NCI-H1694 treated with DMSO at 0.1 percent for 48 hours (cell line): ENCODE measurements around the gene MAP4K5.
A peak's percentile ranks its signal among the peaks of the same experiment; 100 is the strongest.

Source experiments
- DNase-seq: peaks from one replicate; lab custom pipeline; 2025; lab: John Stamatoyannopoulos, UW

The MAP4K5 gene

GRCh38 chr14:50476134-50476533 lies 56.2 kb downstream of the MAP4K5 start:
- no peak for DNase-seq

GRCh38 chr14:50475460-50475859 lies 56.9 kb downstream of the MAP4K5 start:
- DNase-seq = no peak

DNA sequence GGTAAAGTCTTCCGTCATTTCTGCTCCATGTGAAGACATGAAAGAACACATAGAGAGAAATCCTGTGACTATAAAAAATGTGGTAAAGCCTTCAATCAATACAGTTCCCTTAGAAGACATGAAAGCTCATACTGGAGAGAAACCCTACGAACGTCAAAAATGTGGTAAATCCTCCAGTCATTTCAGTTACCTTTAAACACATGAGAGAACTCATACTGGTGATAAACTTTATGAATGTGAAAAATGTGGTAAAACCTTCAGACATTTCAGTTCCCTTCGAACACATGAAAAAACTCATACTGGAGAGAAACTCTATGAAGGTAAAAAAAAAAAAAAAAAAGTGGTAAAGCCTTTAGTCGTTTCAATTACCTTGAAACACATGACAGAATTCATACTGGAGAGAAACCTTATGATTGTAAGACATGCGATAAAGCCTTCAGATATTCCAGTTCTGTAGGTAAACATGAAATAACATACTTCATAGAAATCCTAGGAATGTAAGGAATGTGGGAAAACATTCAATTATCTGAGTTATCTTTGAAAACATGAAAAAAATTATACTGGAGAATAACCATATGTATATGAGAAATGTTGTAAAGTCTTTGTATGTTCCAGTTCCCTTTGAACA lies 60.4 kb downstream of the MAP4K5 start:
- DNase-seq = no peak

DNA sequence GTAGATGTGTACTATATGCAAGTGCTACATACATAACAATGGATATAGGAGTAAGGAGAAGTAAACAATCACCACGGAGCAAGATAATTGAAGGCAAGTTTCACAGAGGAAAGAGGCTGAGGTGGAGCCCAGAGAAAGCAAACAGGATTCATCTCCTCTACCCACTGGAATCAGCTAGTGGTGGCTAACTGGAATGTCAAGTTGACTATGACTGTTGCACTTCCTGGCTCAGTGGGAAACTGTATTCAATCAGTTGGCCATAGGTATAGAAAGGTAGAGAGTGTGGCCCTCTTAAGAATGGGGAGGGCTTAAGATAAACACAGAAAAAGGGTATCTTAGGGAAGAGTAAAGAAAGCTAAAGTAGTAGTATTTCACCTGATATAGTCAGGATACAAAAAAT lies 62.4 kb downstream of the MAP4K5 start:
- no peak for DNase-seq

DNA sequence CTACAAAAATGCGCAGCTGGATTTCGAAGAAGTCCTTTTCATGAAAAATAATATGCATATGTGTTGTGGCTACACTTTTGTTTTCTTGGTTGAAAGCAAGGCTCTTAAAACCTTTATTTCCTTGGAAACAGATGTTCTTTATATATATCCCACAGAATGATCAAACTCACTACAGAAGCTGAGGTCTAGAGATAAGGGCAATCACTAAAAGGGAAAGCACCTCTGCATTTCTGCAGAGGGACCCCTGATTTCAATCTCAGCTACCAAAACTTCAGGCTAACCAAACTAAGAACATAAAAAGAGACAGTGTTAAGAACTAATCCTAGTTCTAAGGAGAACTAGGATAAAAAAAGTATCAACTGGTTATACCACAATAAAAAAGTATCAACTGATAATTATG lies 70.3 kb downstream of the MAP4K5 start:
- no peak for DNase-seq

DNA sequence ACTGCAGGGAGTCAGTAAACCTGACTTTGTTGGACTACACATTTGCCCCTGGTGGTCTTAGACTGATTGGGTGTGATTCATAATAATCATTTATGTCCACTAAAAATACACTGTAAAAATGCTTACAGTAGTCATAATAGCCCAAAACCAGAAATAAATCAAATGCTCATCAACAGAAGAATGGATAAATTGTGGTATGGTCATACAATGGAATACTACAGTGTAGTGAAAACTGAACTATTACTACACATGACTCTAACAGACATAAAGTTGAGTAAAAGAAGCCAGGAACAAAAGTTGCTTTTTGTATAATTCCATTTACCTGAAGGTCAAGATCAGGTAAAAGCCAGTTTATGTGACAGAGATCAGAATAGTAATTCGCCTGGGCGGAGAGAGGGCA lies 78.5 kb downstream of the MAP4K5 start:
- no peak for DNase-seq

DNA sequence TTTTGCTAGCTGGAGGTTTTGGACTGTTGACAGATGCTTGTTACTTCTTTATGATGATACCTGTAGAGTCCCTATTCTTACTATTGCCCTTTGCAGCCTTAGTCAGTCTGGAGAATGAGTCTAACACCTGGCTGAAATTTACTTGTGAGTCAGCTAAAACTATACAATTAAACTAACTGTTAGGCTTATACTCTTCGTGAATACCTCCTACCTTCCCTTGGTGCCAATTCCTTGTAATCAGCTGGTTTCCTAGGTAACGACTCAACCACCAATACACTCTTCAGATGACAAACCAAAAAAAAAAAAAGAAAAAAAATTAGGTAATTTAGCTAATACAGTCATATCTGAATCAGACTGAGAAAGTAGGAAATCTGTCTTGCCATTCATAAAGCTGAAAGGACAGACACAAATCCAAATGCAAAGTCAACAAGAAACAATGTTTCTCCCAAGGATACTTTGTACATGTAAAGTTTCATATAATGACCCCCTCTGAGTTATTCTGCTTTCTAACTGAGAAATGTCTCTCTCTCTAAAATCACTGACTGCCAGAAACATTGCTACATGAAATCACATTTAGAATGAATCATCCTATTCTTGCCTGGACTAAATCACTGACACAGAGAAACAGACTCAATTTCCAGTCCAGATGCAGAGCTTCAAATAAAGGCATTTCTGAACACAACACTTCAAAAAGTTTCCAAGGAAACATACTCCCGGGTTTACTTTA lies 79.2 kb downstream of the MAP4K5 start:
- no peak for DNase-seq

GRCh38 chr14:50452296-50452695 lies 80.1 kb downstream of the MAP4K5 start:
- DNase-seq = peak; percentile 11

- no peak for DNase-seq
Observed at GRCh38 chr14:50451854-50452253, 80.5 kb downstream of the MAP4K5 start.

DNA sequence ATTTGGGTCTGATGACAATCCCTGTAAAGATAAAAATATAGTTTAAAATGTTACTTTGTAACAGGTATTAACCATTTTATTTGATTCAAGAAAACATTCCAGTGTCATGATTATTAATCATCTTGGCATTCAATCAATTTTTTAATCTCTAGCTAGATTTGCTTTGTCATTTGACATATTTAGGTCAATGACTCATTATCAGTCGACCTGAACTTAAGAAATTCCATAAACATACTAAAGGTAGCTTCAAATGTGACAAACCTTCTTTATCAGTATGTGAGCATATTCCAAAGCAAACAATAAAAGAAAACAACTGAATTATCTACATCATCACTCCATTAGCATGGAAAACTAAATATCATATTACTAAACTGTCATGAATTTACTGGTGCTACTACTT lies 84.9 kb downstream of the MAP4K5 start:
- DNase-seq = no peak

DNA sequence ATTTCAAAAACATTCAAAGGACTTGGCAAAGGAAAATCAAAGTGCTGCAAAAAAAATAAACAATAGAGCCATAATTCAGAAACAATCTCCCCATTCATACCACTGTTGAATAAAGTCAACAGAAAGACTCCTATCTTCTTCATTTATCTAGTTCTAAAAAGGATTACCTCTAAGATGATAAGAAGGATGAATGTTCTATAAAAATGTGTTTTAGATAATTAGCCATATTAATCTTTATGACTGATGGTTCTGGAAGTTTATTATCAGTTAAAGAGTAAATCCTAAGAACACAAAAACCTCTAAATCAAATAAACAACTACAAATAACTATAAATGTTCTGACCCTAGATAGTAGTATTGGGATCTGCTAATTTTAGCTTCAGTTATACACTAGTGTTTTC lies 97.8 kb downstream of the MAP4K5 start:
- no peak for DNase-seq

GRCh38 chr14:50432131-50432530 lies 100.2 kb downstream of the MAP4K5 start:
- no peak for DNase-seq

GRCh38 chr14:50425816-50426215 lies 106.6 kb downstream of the MAP4K5 start:
- DNase-seq = no peak

- no peak for DNase-seq
Observed at GRCh38 chr14:50425105-50425504, 107.3 kb downstream of the MAP4K5 start.

DNA sequence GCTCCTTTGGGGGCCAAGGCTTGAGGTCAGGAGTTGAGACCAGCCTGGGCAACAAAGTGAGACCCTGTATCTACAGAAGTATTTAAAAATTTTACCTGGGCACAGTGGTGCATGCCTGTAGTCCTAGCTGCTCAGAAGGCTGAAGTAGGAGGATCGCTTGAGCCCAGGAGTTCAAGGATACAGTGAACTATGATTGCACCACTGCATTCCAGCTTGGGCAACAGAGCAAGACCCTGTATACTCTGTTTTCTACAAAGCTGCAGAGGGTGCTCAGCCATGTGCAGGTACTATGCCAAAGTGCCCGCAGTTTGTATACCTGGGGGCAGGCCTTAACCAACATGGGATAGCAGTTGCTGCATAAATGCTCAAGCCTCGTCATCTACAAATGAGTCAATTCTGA lies 108.8 kb downstream of the MAP4K5 start:
- DNase-seq = no peak

DNA sequence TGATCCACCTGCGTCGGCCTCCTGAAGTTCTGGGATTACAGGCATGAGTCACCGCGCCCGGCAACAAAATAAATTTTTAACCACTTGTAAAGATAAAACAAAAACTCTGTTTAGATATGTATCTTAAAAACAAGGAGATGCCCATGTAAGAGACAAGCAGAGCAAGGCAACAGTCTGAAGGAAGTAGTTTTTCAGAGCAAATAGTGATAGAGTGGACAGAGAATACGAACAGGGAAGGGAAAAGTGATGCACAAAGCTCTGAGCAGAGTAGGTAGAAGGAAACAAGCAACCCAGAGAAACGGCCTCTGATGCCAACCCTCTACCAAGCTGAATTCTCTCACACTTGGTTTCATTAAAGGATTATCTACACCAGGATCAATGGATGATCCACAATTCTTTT lies 110.9 kb downstream of the MAP4K5 start:
- DNase-seq = no peak

DNA sequence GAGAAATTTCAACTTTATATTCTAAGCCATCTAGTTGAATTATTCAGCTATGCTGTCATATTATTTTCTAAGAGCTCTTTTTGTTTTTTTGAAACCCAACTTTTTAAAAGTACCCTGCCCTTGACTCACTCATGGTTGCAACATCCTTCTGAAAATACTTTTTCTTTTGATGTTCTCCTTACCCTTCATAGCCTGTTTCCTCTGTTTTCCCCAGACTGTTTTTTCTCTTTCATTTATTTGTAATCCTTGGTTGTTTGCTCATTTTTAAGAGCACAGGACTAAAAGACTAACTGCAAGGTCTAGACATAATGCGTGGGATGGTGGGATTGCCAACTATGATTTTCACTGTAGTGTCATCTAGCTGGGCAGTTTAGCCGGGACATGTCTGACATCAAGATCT lies 114.5 kb downstream of the MAP4K5 start:
- no peak for DNase-seq

- no peak for DNase-seq
Observed at GRCh38 chr14:50410921-50411320, 121.4 kb downstream of the MAP4K5 start.

DNA sequence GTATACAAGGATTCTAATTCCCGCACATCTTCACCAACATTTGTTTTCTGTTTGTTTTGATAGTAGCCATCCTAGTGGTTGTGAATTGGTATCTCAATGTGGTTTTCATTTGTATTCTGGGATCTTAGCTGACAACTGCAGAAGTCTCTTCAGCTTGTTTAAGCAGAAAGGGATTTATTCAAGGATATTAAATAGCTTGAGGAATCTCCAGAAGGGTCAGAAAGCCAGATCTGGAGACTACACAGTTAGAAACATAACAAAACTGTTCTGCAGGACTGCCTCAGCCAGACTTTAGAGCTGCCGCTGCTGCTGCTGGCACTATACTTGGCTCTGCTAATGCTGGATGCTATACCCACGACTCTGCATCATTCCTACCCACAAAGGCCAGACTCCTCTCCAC lies 122.3 kb downstream of the MAP4K5 start:
- DNase-seq = no peak

- no peak for DNase-seq
Observed at GRCh38 chr14:50407111-50407812, 125.1 kb downstream of the MAP4K5 start.

DNA sequence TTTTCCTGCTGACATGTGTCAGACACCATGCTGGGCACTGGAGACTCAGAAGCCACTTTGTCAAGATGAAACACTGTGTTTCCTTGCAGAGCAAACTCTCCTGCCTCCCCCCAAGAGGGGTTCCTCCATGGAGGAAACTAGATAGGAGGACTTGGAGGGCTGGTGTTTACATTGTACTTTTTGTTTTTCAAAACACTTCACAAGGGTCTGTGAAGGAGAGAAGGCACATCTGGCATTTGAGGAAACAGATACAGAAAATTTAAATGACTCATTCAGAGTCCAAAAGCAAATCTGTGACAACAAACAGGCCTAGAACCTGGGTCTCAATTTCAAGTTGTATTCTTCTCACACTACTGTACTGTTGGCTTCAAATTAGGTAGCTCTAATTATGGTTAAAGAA lies 128.9 kb downstream of the MAP4K5 start:
- peak; percentile 16 for DNase-seq

DNA sequence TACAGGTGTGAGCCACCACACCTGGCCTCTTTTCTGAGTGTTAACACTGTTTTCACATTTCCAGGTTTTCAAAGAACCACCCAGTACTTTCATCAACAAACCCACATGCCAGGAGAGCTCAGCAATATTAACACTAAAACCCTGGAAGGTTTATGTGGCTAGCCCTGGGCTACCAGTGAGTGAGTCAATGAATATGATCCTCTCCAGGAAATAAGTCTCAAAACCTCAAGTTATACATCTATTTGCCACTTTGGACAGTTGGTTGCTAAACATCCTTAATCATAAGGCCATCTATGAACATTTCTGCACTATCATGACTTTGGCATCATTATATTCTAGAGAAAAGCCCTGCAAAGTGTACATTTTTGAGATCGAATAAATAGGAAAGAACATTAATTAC lies 129.4 kb downstream of the MAP4K5 start:
- no peak for DNase-seq

- no peak for DNase-seq
Observed at GRCh38 chr14:50400461-50400860, 131.9 kb downstream of the MAP4K5 start.
